HepG2 (cell line): Measurements from ENCODE around the gene TNP2. TPM values are rescaled to one million over a fixed set of nuclear protein-coding genes. Genes with fewer than 3 reads are reported as not detected.

Source experiments
- ARHGAP35 ChIP-seq: sonication (generic); formaldehyde crosslinking; IDR thresholded peaks from 2 replicates; pipeline ENCODE4 v1.9.0; 2022; ENCODE audit warnings: mild to moderate bottlenecking, inconsistent platforms, moderate library complexity, missing genetic modification reagents, borderline replicate concordance
- ARID4A ChIP-seq: sonication (generic); formaldehyde crosslinking; IDR thresholded peaks from 2 replicates; pipeline ENCODE4 v1.5.0; 2020; ENCODE audit warnings: mild to moderate bottlenecking, missing genetic modification reagents, borderline replicate concordance
- BHLHE40 ChIP-seq: IDR thresholded peaks from 2 replicates; pipeline ENCODE4 v1.6.1; 2011; ENCODE audit warnings: low read length, improper control_type of control experiment
- IKZF4 ChIP-seq: sonication (generic); formaldehyde crosslinking; IDR thresholded peaks from 2 replicates; pipeline ENCODE4 v1.5.1; 2020; ENCODE audit warnings: borderline replicate concordance, mild to moderate bottlenecking, low read depth, missing genetic modification reagents; ENCODE audit errors: not compliant biosample characterization
- MLX ChIP-seq: IDR thresholded peaks from 2 replicates; pipeline ENCODE4 v1.6.1; 2016
- NAIF1 ChIP-seq: sonication (generic); formaldehyde crosslinking; IDR thresholded peaks from 2 replicates; pipeline ENCODE4 v1.5.0; 2020; ENCODE audit warnings: mild to moderate bottlenecking, missing genetic modification reagents, borderline replicate concordance
- PATZ1 ChIP-seq: sonication (generic); formaldehyde crosslinking; IDR thresholded peaks from 2 replicates; pipeline ENCODE4 v1.4.0; 2020; ENCODE audit warnings: missing genetic modification reagents
- RBM22 ChIP-seq: fragments of 200-400 bp; formaldehyde crosslinking; optimal IDR thresholded peaks from 2 replicates; pipeline ENCODE3; 2017; ENCODE audit warnings: mild to moderate bottlenecking, low read length, moderate library complexity
- SSRP1 ChIP-seq: IDR thresholded peaks from 2 replicates; pipeline ENCODE4 v1.6.1; 2016; ENCODE audit warnings: control low read depth
- TBL1XR1 ChIP-seq: fragments of 150-350 bp; IDR thresholded peaks from 2 replicates; pipeline ENCODE4 v1.6.1; 2014; ENCODE audit warnings: borderline replicate concordance, low read length; ENCODE audit not compliant: partially characterized antibody
- TFDP2 ChIP-seq: sonication (generic); formaldehyde crosslinking; IDR thresholded peaks from 2 replicates; pipeline ENCODE4 v1.4.0; 2020; ENCODE audit warnings: missing genetic modification reagents
- TOPORS ChIP-seq: sonication (generic); formaldehyde crosslinking; IDR thresholded peaks from 2 replicates; pipeline ENCODE4 v1.8.0; 2023; ENCODE audit warnings: mild to moderate bottlenecking, missing genetic modification reagents
- ZC3H13 ChIP-seq: sonication (generic); formaldehyde crosslinking; IDR thresholded peaks from 2 replicates; pipeline ENCODE4 v1.8.1; 2023; ENCODE audit warnings: mild to moderate bottlenecking, missing genetic modification reagents, moderate library complexity
- ZMYM4 ChIP-seq: sonication (generic); formaldehyde crosslinking; IDR thresholded peaks from 2 replicates; pipeline ENCODE4 v1.8.1; 2023; ENCODE audit warnings: mild to moderate bottlenecking, missing genetic modification reagents
- ZNF567 ChIP-seq: sonication (generic); formaldehyde crosslinking; IDR thresholded peaks from 2 replicates; pipeline ENCODE4 v1.8.1; 2023; ENCODE audit warnings: mild to moderate bottlenecking, missing genetic modification reagents, borderline replicate concordance
- ZNF672 ChIP-seq: sonication (generic); formaldehyde crosslinking; IDR thresholded peaks from 2 replicates; pipeline ENCODE4 v1.8.1; 2022; ENCODE audit warnings: missing genetic modification reagents
- ZXDC ChIP-seq: sonication (generic); formaldehyde crosslinking; IDR thresholded peaks from 2 replicates; pipeline ENCODE4 v1.5.0; 2020; ENCODE audit warnings: mild to moderate bottlenecking, missing genetic modification reagents
- polyA plus RNA-seq, 8 experiments: library from polyadenylated mRNA; depleted of rRNA in 3 of 8; stranded (reverse) in 7 of 8; unstranded in 1 of 8; fragments of >200 nt; fragmentation: Illumina TruSeq in 4 of 8; extraction: Trizol in 4 of 8; gene quantifications; 2 replicates each; pipeline versions ENCODE4 v1.2.1 to v1.2.3, GENCODE V29; 2011 to 2016; ENCODE audit warnings: low read depth in 4 of 8, missing spikeins in 1 of 8, mixed read lengths in 1 of 8; ENCODE audit not compliant: insufficient read depth in 1 of 8
- total RNA-seq, 5 experiments: library from RNA; depleted of rRNA; stranded (reverse); fragments of >200 nt; fragmentation: Illumina TruSeq; extraction: Trizol; gene quantifications; 2 replicates each; pipeline ENCODE4 v1.2.3, GENCODE V29; 2016; ENCODE audit warnings: low read depth in 1 of 5

The TNP2 gene
- total and polyA plus RNA-seq, 2 of the 13 experiments (the other 11 are each of a cell fraction or from before 2014, with no cell fraction given), result not detected

GRCh38 chr16:11255737-11256660 is 13.1 kb downstream of the TNP2 start, which contains the start of gene SOCS1 (continued):
- TF ChIP-seq PATZ1, result peak; percentile 92
- no peak for TF ChIP-seq MLX
- TF ChIP-seq IKZF4 (CRISPR knock-in tag), result peak; percentile 68
- TF ChIP-seq ZMYM4 (CRISPR knock-in tag), result no peak; the same call in 1 of the 2 replicates
- TF ChIP-seq ARHGAP35 (CRISPR knock-in tag), result no peak
- no peak for TF ChIP-seq ZNF672 (CRISPR knock-in tag)
- TF ChIP-seq NAIF1 (CRISPR knock-in tag), result no peak
- peak; percentile 28 for TF ChIP-seq ZNF567 (CRISPR knock-in tag)
- TF ChIP-seq ZXDC, result no peak; the same call in 1 of the 2 replicates
- TF ChIP-seq RBM22, result peak; percentile 69
- peak; percentile 72; the same call in 1 of the 2 replicates for TF ChIP-seq TFDP2
- peak; percentile 84 for TF ChIP-seq ZC3H13 (CRISPR knock-in tag)
- peak; percentile 15; the same call in 1 of the 2 replicates for TF ChIP-seq BHLHE40
- TF ChIP-seq SSRP1 (CRISPR knock-in tag), result no peak
- no peak; the same call in 1 of the 2 replicates for TF ChIP-seq TOPORS
- TF ChIP-seq TBL1XR1, result peak; percentile 53
- peak; percentile 66; the same call in 1 of the 2 replicates for TF ChIP-seq ARID4A
